Fibroblast of lung (primary cell): ENCODE measurements around the gene RIOK1. TPM values are rescaled to one million over a fixed set of nuclear protein-coding genes. Genes with fewer than 3 reads are reported as not detected.
A peak's percentile ranks its signal among the peaks of the same experiment; 100 is the strongest.

ENCODE experiments used
- DNase-seq, 2 donors: peaks; one replicate each; pipeline versions ENCODE4 v3.0.0 to v3.0.0-alpha.2; 2010; ENCODE audit warnings: low read depth in 2 of 2
- H2AFZ ChIP-seq: 2 replicates; pipeline ENCODE4 v1.5.1; 2012; ENCODE audit warnings: low read length, control low read depth, inconsistent platforms
- H3K27ac ChIP-seq: 2 replicates; pipeline ENCODE4 v1.5.1; 2011; ENCODE audit warnings: low read length, control low read depth; ENCODE audit not compliant: insufficient read depth
- H3K27me3 ChIP-seq: 2 replicates; pipeline ENCODE4 v1.5.1; 2011; ENCODE audit warnings: mild to moderate bottlenecking, low read length; ENCODE audit not compliant: control insufficient read depth, insufficient read depth
- H3K36me3 ChIP-seq: 2 replicates; pipeline ENCODE4 v1.5.1; 2011; ENCODE audit warnings: low read length; ENCODE audit not compliant: control insufficient read depth, insufficient read depth
- H3K4me1 ChIP-seq: 2 replicates; pipeline ENCODE4 v1.5.1; 2011; ENCODE audit warnings: low read length; ENCODE audit not compliant: control insufficient read depth, insufficient read depth; ENCODE audit errors: extremely low read depth
- H3K4me2 ChIP-seq: 2 replicates; pipeline ENCODE4 v1.5.1; 2011; ENCODE audit warnings: low read length, control low read depth; ENCODE audit not compliant: insufficient read depth; ENCODE audit errors: extremely low read depth
- H3K4me3 ChIP-seq, 4 experiments: fragments of 200-600 bp in 1 of 4; sonication (generic) in 1 of 4; replicated peaks in 1 of 4; 2 replicates each; pipeline ENCODE4 v1.5.1; 2011 to 2016; ENCODE audit warnings: low read length in 4 of 4, low read depth in 3 of 4, mild to moderate bottlenecking in 3 of 4, control low read depth in 2 of 4, inconsistent platforms in 1 of 4, mixed read lengths in 1 of 4; ENCODE audit not compliant: insufficient read depth in 1 of 4; ENCODE audit errors: control extremely low read depth in 1 of 4
- H3K79me2 ChIP-seq: 2 replicates; pipeline ENCODE4 v1.5.1; 2012; ENCODE audit warnings: mild to moderate bottlenecking, low read length, inconsistent platforms; ENCODE audit not compliant: control insufficient read depth, insufficient read depth
- H3K9ac ChIP-seq: 2 replicates; pipeline ENCODE4 v1.5.1; 2011; ENCODE audit warnings: mild to moderate bottlenecking, low read length, control low read depth; ENCODE audit not compliant: insufficient read depth
- H3K9me3 ChIP-seq: 2 replicates; pipeline ENCODE4 v1.5.1; 2012; ENCODE audit warnings: low read depth, low read length; ENCODE audit not compliant: control insufficient read depth, insufficient read depth
- H4K20me1 ChIP-seq: 2 replicates; pipeline ENCODE4 v1.5.1; 2011; ENCODE audit warnings: low read length; ENCODE audit not compliant: control insufficient read depth, insufficient read depth; ENCODE audit errors: extremely low read depth
- EZH2 ChIP-seq: IDR thresholded peaks from 2 replicates; pipeline ENCODE4 v1.5.1; 2012; ENCODE audit warnings: low read length, control low read depth, mild to moderate bottlenecking; ENCODE audit errors: missing control alignments
- polyA plus RNA-seq, 2 donors: library from polyadenylated mRNA; depleted of rRNA in 1 of 2; stranded (reverse) in 1 of 2; unstranded in 1 of 2; fragments of >200 nt; gene quantifications; 2 replicates each; pipeline ENCODE4 v1.2.1, GENCODE V29; 2011 to 2012; ENCODE audit warnings: missing spikeins in 1 of 2
- total RNA-seq: library from RNA; depleted of rRNA; stranded (reverse); fragments of >200 nt; gene quantifications from 2 replicates; pipeline ENCODE4 v1.2.1, GENCODE V29; 2014
- TF ChIP-seq, protein P1 (sequence below), 2 donors: IDR thresholded peaks in 1 of 2; conservative IDR thresholded peaks in 1 of 2; 1 replicate in 1 of 2; 2 replicates in 1 of 2; pipeline ENCODE4 v1.5.1; 2011 to 2012; ENCODE audit warnings: low read length in 2 of 2, control low read depth in 1 of 2, inconsistent platforms in 1 of 2, low read depth in 1 of 2, mild to moderate bottlenecking in 1 of 2

The RIOK1 gene
- total and polyA plus RNA-seq, 2 donors (not counting 1 experiment from before 2014, with no cell fraction given) = 11.9 to 28.7 TPM

DNA sequence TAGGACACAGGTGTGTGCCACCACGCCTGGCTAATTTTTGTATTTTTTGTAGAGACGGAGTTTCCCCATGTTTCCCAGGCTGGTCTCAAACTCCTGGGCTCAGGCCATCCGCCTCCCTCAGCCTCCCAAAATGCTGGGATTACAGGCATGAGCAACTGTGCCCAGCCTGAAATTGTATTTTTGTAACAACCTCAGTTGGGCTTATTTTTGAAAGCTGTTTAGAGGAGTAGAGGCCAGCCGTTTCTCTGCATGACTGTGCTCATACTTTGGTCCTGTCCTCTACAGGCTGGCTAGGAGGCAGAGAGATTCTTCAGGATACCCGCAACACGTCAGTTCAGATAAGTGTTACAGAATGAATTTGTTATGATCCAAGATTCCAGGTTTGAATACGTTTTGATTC lies 22.2 kb upstream of the RIOK1 start:
- no peaks in the 10 kb centered on the region for H3K27me3 ChIP-seq
- no peaks in the 10 kb centered on the region for H4K20me1 ChIP-seq
- no peaks in the 10 kb centered on the region for H3K4me1 ChIP-seq
- no peak for TF ChIP-seq EZH2
- TF ChIP-seq, protein P1, sequence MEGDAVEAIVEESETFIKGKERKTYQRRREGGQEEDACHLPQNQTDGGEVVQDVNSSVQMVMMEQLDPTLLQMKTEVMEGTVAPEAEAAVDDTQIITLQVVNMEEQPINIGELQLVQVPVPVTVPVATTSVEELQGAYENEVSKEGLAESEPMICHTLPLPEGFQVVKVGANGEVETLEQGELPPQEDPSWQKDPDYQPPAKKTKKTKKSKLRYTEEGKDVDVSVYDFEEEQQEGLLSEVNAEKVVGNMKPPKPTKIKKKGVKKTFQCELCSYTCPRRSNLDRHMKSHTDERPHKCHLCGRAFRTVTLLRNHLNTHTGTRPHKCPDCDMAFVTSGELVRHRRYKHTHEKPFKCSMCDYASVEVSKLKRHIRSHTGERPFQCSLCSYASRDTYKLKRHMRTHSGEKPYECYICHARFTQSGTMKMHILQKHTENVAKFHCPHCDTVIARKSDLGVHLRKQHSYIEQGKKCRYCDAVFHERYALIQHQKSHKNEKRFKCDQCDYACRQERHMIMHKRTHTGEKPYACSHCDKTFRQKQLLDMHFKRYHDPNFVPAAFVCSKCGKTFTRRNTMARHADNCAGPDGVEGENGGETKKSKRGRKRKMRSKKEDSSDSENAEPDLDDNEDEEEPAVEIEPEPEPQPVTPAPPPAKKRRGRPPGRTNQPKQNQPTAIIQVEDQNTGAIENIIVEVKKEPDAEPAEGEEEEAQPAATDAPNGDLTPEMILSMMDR (conservative IDR thresholded peaks at IDR 0.05 in 1 of 2, IDR thresholded peaks at IDR 0.05 in 1 of 2; ENCODE audit: low read depth in 1 of 2, low read length in 2 of 2) = no peak
- H3K79me2 ChIP-seq = no peaks in the 10 kb centered on the region
- no peak overlapping the region for H3K4me3 ChIP-seq
- H3K9me3 ChIP-seq = no peaks in the 10 kb centered on the region
- no peaks in the 10 kb centered on the region for H3K36me3 ChIP-seq
- H3K4me2 ChIP-seq = no peak overlapping the region
- no peak overlapping the region for H3K9ac ChIP-seq
- DNase-seq = no peak
- H2AFZ ChIP-seq = no peak overlapping the region
- H3K27ac ChIP-seq = no peak overlapping the region

DNA sequence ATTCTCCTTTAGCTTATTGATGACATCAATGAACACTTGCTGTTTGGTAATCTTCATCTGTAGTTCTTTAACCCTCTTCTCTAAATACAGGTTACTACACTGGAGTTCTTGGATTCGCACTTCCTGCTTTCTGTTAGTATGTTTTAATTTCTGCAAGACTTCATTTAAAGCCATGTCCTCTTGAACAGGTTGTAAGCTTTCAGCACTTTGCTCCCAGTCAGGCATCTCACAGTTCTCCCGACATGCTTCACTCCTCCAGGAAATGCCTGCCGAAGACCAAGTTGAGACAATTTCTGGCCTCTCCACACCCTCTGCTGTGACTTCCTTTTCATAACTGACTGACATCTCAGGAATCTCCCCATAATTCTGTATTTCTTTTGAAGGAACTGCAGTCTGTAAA lies 15.9 kb upstream of the RIOK1 start:
- Histone ChIP-seq H3K79me2 (no peaks in the 10 kb centered on the region), H3K27me3 (no peaks in the 10 kb centered on the region), H3K36me3 (no peaks in the 10 kb centered on the region), H3K9ac (no peak overlapping the region), H3K4me2 (no peak overlapping the region), H4K20me1 (no peaks in the 10 kb centered on the region), H3K27ac (no peak overlapping the region), H2AFZ (peak overlapping the region; percentile 27), H3K9me3 (no peaks in the 10 kb centered on the region), H3K4me3 (no peak overlapping the region), H3K4me1 (no peaks in the 10 kb centered on the region)
- TF ChIP-seq EZH2 = no peak
- TF ChIP-seq, protein P1 (conservative IDR thresholded peaks at IDR 0.05 in 1 of 2, IDR thresholded peaks at IDR 0.05 in 1 of 2; ENCODE audit: low read depth in 1 of 2, low read length in 2 of 2) = no peak
- DNase-seq = no peak

DNA sequence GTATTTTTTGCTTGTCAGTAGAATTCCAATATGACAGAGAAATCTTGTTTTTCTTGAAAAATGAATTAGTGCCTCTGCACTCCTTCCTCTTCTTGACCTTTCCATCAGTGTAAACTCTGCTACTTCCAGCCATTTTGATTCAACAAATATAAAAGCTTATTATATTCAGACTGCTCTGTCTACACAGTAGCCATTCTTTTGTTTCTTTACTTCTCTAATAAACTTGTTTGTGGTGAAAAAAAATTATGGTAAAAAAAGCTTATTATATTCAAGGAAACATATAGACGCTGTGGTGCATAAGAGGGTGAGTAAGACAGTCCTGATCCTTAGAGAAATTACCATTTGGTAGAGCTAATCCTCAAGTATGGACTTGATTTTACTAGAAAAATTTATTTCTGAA lies 11.6 kb upstream of the RIOK1 start:
- no peak for TF ChIP-seq EZH2
- DNase-seq = no peak
- Histone ChIP-seq H3K79me2 (no peaks in the 10 kb centered on the region), H3K9ac (no peak overlapping the region), H3K36me3 (no peaks in the 10 kb centered on the region), H3K4me3 (no peak overlapping the region), H3K9me3 (no peaks in the 10 kb centered on the region), H2AFZ (no peak overlapping the region), H4K20me1 (no peaks in the 10 kb centered on the region), H3K4me2 (no peak overlapping the region), H3K27me3 (no peaks in the 10 kb centered on the region), H3K4me1 (no peaks in the 10 kb centered on the region), H3K27ac (no peak overlapping the region)

DNA sequence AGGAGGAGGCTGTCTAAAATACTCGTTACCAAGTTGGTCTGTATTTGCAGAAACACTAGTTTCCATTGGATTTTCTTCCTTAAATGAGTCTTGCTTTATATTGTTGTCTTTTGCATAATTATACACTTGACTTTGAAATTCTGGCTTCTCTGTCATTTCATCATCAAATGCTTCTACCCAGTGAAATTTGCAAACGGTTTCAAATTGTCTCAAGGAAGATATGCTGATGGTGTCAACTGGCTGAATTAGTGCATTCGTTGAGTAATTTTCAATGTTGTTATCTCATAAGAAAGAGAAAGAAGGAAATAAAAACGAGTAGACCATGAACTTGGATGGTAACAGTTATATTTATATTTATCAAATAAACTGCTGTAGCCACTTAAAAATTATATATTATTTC lies 10.9 kb upstream of the RIOK1 start:
- Histone ChIP-seq H2AFZ (no peak overlapping the region), H3K9me3 (no peaks in the 10 kb centered on the region), H3K4me3 (no peak overlapping the region), H3K27me3 (no peaks in the 10 kb centered on the region), H3K4me2 (no peak overlapping the region), H3K4me1 (no peaks in the 10 kb centered on the region), H3K27ac (no peak overlapping the region), H3K36me3 (no peaks in the 10 kb centered on the region), H3K9ac (no peak overlapping the region), H3K79me2 (no peaks in the 10 kb centered on the region), H4K20me1 (no peaks in the 10 kb centered on the region)
- TF ChIP-seq, protein P1 (conservative IDR thresholded peaks at IDR 0.05 in 1 of 2, IDR thresholded peaks at IDR 0.05 in 1 of 2; ENCODE audit: low read depth in 1 of 2, low read length in 2 of 2) = no peak
- no peak for TF ChIP-seq EZH2
- DNase-seq = no peak
